Transverse colon (tissue), 4 donors: ENCODE data around the gene CAST.

ENCODE experiments used
- CTCF ChIP-seq, 5 experiments: fragments of 200-600 bp in 3 of 5; fragments of 450-650 bp in 2 of 5; sonication (generic) in 3 of 5; IDR thresholded peaks; 1 replicate in 2 of 5; 2 replicates in 3 of 5; pipeline ENCODE4 v1.5.1; 2016 to 2017; ENCODE audit warnings: antibody characterized with exemption in 5 of 5, inconsistent platforms in 3 of 5, mild to moderate bottlenecking in 2 of 5, moderate library complexity in 1 of 5
- EP300 ChIP-seq: sonication (generic); formaldehyde crosslinking; IDR thresholded peaks from one replicate; pipeline ENCODE4 v1.6.1; 2017; ENCODE audit warnings: antibody characterized with exemption, low read depth
- POLR2A ChIP-seq: fragments of 450-650 bp; IDR thresholded peaks from one replicate; pipeline ENCODE4 v1.6.1; 2016; ENCODE audit warnings: antibody characterized with exemption, mild to moderate bottlenecking, moderate library complexity
- POLR2AphosphoS5 ChIP-seq, 3 donors: sonication (generic); formaldehyde crosslinking; IDR thresholded peaks; one replicate each; pipeline ENCODE4 v1.6.1; 2016; ENCODE audit warnings: antibody characterized with exemption in 3 of 3

DNA sequence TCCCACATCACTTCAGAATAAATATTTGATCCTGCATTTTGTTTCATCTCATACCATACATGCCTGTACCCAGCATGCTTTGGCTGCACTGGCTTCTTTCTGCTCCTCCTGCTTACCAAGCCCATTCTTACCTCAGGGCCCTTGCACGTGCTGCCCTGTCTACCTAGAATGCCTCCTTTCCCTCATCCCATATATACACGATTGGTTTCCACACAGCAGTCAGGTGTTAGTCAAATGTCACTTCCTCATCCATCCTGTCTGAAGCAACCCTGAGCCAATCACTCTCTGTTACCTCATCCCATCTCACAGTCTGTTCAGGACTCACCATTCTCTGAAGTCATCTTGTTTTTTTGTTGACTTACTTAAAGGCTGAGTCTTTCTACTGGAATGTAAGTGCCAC, 30.3 kb downstream of the CAST start:
- TF ChIP-seq EP300 (no peak), CTCF (IDR thresholded peaks at IDR 0.05) (no peak), POLR2AphosphoS5 (IDR thresholded peaks at IDR 0.05) (no peak), POLR2A (no peak)
